ENCODE results near the gene FIGNL1. TPM values are rescaled to one million over a fixed set of nuclear protein-coding genes. Genes with fewer than 3 reads are reported as not detected.

The FIGNL1 gene
- total and polyA plus RNA-seq, 2 donors (not counting 3 experiments of a cell fraction or from before 2014, with no cell fraction given): 20.8 to 49.3 TPM

GRCh38 chr7:50474382-50475160, 24.4 kb upstream of the FIGNL1 start:
- Histone ChIP-seq H3K9me1 (replicated peaks; ENCODE audit: control insufficient read depth, extremely low read depth, insufficient read depth, low read length) (no peaks in the 10 kb centered on the region), H3K4me2 (ENCODE audit: insufficient read depth, low read length) (no peak overlapping the region), H3K9ac (replicated peaks; ENCODE audit: extremely low read depth, insufficient read depth, low read length) (no peak overlapping the region), H3K4me1 (ENCODE audit: control insufficient read depth, extremely low read depth, insufficient read depth, low read length) (no peaks in the 10 kb centered on the region), H3K79me2 (ENCODE audit: control insufficient read depth, insufficient read depth, low read length) (no peaks in the 10 kb centered on the region), H3K27ac (ENCODE audit: insufficient read depth, low read depth, low read length) (no peak overlapping the region), H4K20me1 (replicated peaks; ENCODE audit: control insufficient read depth, extremely low read depth, insufficient read depth, low read length) (no peaks in the 10 kb centered on the region), H3K9me3 (replicated peaks; ENCODE audit: control insufficient read depth, insufficient read depth, low read length) (no peaks in the 10 kb centered on the region), H3K36me3 (ENCODE audit: control insufficient read depth in 2 of 2, extremely low read depth in 1 of 2, insufficient read depth in 2 of 2, low read length in 2 of 2) (no peaks in the 10 kb centered on the region), H2AFZ (ENCODE audit: low read depth, low read length) (no peak overlapping the region), H3K27me3 (ENCODE audit: control insufficient read depth in 2 of 2, insufficient read depth in 2 of 2, low read length in 2 of 2) (no peaks in the 10 kb centered on the region), H3K4me3 (replicated peaks in 1 of 3; ENCODE audit: insufficient read depth in 1 of 3, low read depth in 1 of 3, low read length in 3 of 3) (no peak overlapping the region)
- intact Hi-C loops (cut with micrococcal nuclease) (no loop called here), dilution Hi-C loops (cut with MboI; ENCODE audit: extremely low pct_ligation_motif_present, low sequenced_read_pairs) (no loop called here)
- CTCF ChIA-PET: interaction anchor here (1.1 to 2.1 kb wide), 2 partner anchors 667 to 688 kb away, joined by 7 to 10 read pairs; no protein-coding TSS in a partner anchor
- TF ChIP-seq MYC (IDR thresholded peaks at IDR 0.05; ENCODE audit: low read depth, low read length): no peak
- no peak for TF ChIP-seq FOS (IDR thresholded peaks at IDR 0.05; ENCODE audit: borderline replicate concordance, insufficient read depth, low read length)
- TF ChIP-seq JUN (IDR thresholded peaks at IDR 0.05; ENCODE audit: borderline replicate concordance, insufficient read depth, insufficient read length, low read depth): no peak
- no peak for TF ChIP-seq GATA2 (IDR thresholded peaks at IDR 0.05; ENCODE audit: insufficient read depth, insufficient read length, low read depth, low read length)
- POLR2A ChIA-PET: no interaction called here
- peak; percentile 48 for FAIRE-seq
- peak; percentile 35 for DNase-seq (ENCODE audit: low read depth, low spot score)
- no TSS peak for BruUV-seq (replicated peaks)

- no peak for FAIRE-seq
- Histone ChIP-seq H3K9me1 (replicated peaks; ENCODE audit: control insufficient read depth, extremely low read depth, insufficient read depth, low read length) (no peaks in the 10 kb centered on the region), H4K20me1 (replicated peaks; ENCODE audit: control insufficient read depth, extremely low read depth, insufficient read depth, low read length) (no peaks in the 10 kb centered on the region), H3K4me1 (ENCODE audit: control insufficient read depth, extremely low read depth, insufficient read depth, low read length) (no peaks in the 10 kb centered on the region), H3K27me3 (ENCODE audit: control insufficient read depth in 2 of 2, insufficient read depth in 2 of 2, low read length in 2 of 2) (no peaks in the 10 kb centered on the region), H3K4me2 (ENCODE audit: insufficient read depth, low read length) (no peak overlapping the region), H3K4me3 (replicated peaks in 1 of 3; ENCODE audit: insufficient read depth in 1 of 3, low read depth in 1 of 3, low read length in 3 of 3) (no peak overlapping the region), H2AFZ (ENCODE audit: low read depth, low read length) (no peak overlapping the region), H3K9ac (replicated peaks; ENCODE audit: extremely low read depth, insufficient read depth, low read length) (no peak overlapping the region), H3K27ac (ENCODE audit: insufficient read depth, low read depth, low read length) (no peak overlapping the region), H3K79me2 (ENCODE audit: control insufficient read depth, insufficient read depth, low read length) (no peaks in the 10 kb centered on the region), H3K9me3 (replicated peaks; ENCODE audit: control insufficient read depth, insufficient read depth, low read length) (no peaks in the 10 kb centered on the region), H3K36me3 (ENCODE audit: control insufficient read depth in 2 of 2, extremely low read depth in 1 of 2, insufficient read depth in 2 of 2, low read length in 2 of 2) (no peaks in the 10 kb centered on the region)
- DNase-seq (ENCODE audit: low read depth, low spot score): no peak
- POLR2A ChIA-PET: no interaction called here
- no TSS peak for BruUV-seq (replicated peaks)
- TF ChIP-seq FOS (IDR thresholded peaks at IDR 0.05; ENCODE audit: borderline replicate concordance, insufficient read depth, low read length) (no peak), MYC (IDR thresholded peaks at IDR 0.05; ENCODE audit: low read depth, low read length) (no peak), POLR2A (IDR thresholded peaks at IDR 0.05; ENCODE audit: low read depth, low read length) (no peak), CTCF (IDR thresholded peaks at IDR 0.05; ENCODE audit: extremely low read depth in 1 of 2, insufficient read depth in 1 of 2, low read depth in 1 of 2, low read length in 2 of 2) (no peak), GATA2 (IDR thresholded peaks at IDR 0.05; ENCODE audit: insufficient read depth, insufficient read length, low read depth, low read length) (no peak), JUN (IDR thresholded peaks at IDR 0.05; ENCODE audit: borderline replicate concordance, insufficient read depth, insufficient read length, low read depth) (no peak), MAX (IDR thresholded peaks at IDR 0.05; ENCODE audit: insufficient read depth, insufficient read length) (no peak), EZH2 (IDR thresholded peaks at IDR 0.05; ENCODE audit: borderline replicate concordance, low read depth, low read length, severe bottlenecking) (no peak), POLR2AphosphoS5 (IDR thresholded peaks at IDR 0.05; ENCODE audit: insufficient read depth, low read depth, low read length) (no peak)
- intact Hi-C loops (cut with micrococcal nuclease): no loop called here
- CTCF ChIA-PET: no interaction called here
- dilution Hi-C loops (cut with MboI; ENCODE audit: extremely low pct_ligation_motif_present, low sequenced_read_pairs): no loop called here
Observed at GRCh38 chr7:50473531-50473930, 23.4 kb upstream of the FIGNL1 start.

Measured in endothelial cell of umbilical vein (primary cell).